Stimulated activated CD8-positive, alpha-beta memory T cell treated with anti-CD3 and anti-CD28 coated beads, Interleukin-2, amount 100 ng/mL, for 1 hour (primary cell): ENCODE data around the gene PCDHGA10.
"Not testable (repeated sequence)": the region's sequence is repeated elsewhere in the genome, so short reads cannot be mapped to it uniquely, and the experiment has no call there.

ENCODE experiments used
- DNase-seq, 2 donors: peaks; one replicate each; pipeline ENCODE4 v3.0.0-alpha.2; 2020; ENCODE audit warnings: low read depth in 2 of 2

Gene PCDHGA10

GRCh38 chr5:141392429-141393198 is 20.2 kb upstream of the PCDHGA10 start, which contains the start of gene PCDHGA8:
Gene PCDHGA8, plus strand, starts transcription at chr5:141392633. Its CDS starts 181 bp downstream, at chr5:141392814.
- no peak for DNase-seq

- DNase-seq, result no peak
Observed at GRCh38 chr5:141393267-141393666, 19.5 kb upstream of the PCDHGA10 start.

GRCh38 chr5:141394401-141395187 is 18.2 kb upstream of the PCDHGA10 start:
- DNase-seq, result not testable (repeated sequence)

- DNase-seq, result not testable (repeated sequence)
Observed at GRCh38 chr5:141397756-141398551, 14.8 kb upstream of the PCDHGA10 start, which contains the start of gene PCDHGB5. Gene PCDHGB5, plus strand, starts transcription at chr5:141397947. Its CDS starts 181 bp downstream, at chr5:141398128.

DNA sequence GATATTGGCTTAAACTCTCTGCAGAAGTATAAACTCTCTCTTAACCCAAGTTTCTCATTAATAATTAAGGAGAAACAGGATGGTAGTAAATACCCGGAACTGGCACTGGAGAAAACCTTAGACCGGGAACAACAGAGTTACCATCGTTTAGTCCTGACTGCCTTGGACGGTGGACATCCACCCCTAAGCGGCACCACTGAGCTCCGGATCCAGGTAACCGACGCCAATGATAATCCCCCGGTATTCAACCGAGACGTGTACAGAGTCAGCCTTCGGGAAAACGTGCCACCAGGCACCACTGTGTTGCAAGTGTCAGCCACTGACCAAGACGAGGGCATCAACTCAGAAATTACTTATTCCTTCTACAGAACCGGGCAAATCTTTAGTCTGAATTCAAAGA is 14.2 kb upstream of the PCDHGA10 start:
- no peak for DNase-seq

DNA sequence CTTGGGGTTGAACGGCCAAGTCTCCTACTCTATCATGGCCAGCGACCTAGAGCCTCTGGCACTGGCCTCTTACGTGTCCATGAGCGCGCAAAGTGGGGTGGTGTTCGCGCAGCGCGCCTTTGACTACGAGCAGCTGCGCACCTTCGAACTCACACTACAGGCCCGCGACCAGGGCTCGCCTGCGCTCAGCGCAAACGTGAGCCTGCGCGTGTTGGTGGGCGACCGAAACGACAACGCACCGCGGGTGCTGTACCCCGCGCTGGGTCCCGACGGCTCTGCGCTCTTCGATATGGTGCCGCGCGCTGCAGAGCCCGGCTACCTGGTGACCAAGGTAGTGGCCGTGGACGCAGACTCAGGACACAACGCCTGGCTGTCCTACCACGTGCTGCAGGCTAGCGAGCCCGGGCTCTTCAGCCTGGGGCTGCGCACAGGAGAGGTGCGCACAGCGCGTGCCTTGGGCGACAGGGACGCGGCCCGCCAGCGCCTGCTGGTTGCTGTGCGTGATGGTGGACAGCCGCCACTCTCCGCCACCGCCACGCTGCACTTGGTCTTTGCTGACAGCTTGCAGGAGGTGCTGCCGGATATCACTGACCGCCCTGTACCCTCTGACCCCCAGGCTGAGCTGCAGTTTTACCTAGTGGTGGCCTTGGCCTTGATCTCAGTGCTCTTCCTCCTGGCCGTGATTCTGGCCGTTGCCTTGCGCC is 13.1 kb upstream of the PCDHGA10 start:
- DNase-seq, result no peak

DNA sequence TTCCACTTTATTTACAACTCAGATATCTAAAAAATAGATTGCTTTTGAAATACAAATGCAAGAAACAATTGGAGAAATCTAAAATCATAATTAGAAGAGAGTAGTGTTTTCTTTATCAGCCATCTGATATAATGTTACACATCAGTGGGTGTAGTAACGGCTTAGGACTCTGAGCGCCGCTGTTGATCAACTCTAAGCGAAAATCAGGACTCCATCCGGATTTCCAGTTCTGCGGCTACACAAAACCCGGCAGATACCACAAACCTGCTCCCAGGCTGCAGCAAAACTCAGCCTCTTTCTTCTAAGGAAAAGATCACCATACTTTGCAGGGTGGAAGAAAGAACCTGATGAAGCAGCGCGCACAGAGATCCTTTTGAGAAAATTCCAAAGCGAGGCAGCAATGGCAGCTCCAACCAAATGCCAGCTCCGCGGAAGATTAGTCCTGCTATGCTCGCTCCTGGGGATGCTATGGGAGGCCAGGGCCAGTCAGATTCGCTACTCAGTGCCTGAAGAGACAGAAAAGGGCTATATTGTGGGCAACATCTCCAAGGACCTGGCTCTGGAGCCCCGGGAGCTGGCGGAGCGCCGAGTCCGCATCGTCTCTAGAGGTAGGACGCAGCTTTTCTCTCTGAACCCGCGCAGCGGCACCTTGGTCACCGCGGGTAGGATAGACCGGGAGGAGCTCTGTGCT is 10.1 kb upstream of the PCDHGA10 start, which contains the start of gene PCDHGA9:
Gene PCDHGA9, plus strand, starts transcription at position 226 of the 691 bp plus-strand sequence. Its CDS starts 175 bp downstream, at position 401.
- no peak for DNase-seq

GRCh38 chr5:141403387-141403786 is 9.4 kb upstream of the PCDHGA10 start:
- DNase-seq, result no peak

DNA sequence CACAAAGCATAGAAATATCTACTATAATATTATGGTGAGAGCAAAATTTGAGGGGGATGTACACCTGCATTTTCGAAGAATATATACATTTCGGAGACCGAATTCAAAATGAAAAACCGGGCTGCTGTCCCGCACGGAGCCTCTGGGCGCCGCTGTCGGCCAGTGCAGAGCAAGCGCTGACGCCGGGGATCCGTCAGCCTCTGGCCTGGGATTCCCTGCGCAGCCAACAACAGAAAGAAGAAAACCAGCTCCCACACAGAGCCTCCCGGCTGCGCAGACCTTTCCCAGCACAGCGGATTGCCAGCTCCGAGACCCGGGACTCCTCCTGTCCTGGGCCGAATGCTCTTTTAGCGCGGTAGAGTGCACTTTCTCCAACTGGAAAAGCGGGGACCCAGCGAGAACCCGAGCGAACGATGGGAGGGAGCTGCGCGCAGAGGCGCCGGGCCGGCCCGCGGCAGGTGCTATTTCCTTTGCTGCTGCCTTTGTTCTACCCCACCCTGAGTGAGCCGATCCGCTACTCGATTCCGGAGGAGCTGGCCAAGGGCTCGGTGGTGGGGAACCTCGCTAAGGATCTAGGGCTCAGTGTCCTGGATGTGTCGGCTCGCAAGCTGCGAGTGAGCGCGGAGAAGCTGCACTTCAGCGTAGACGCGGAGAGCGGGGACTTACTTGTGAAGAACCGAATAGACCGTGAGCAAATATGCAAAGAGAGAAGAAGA is 4.8 kb upstream of the PCDHGA10 start, which contains the start of gene PCDHGB6:
Gene PCDHGB6, plus strand, starts transcription at position 232 of the 716 bp plus-strand sequence. Its CDS starts 182 bp downstream, at position 414.
- DNase-seq, result not testable (repeated sequence)

- DNase-seq, result no peak
Observed at GRCh38 chr5:141409598-141410306, 3.0 kb upstream of the PCDHGA10 start.

- no peak for DNase-seq
Observed at GRCh38 chr5:141411575-141411974, 1.2 kb upstream of the PCDHGA10 start.

DNA sequence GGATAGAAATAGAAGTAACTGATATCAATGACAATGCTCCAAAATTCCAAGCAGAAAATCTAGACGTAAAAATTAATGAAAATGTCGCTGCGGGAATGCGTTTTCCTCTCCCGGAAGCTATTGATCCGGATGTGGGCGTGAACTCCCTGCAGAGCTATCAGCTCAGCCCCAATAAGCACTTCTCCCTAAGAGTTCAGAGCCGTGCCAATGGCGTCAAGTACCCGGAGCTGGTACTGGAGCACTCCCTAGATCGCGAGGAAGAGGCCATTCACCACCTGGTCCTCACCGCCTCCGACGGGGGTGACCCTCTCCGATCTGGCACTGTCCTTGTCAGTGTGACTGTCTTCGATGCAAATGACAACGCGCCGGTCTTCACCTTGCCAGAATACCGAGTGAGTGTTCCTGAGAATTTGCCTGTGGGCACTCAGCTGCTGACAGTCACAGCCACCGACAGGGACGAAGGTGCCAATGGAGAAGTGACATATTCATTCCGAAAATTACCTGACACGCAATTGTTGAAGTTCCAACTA is 818 bp downstream of the PCDHGA10 start:
- no peak for DNase-seq

GRCh38 chr5:141414548-141415274 is 1.9 kb downstream of the PCDHGA10 start:
- DNase-seq, result not testable (repeated sequence)

- DNase-seq, result not testable (repeated sequence)
Observed at GRCh38 chr5:141415275-141415618, 2.5 kb downstream of the PCDHGA10 start.

- DNase-seq, result not testable (repeated sequence)
Observed at GRCh38 chr5:141417494-141418172, 4.8 kb downstream of the PCDHGA10 start, which contains the start of gene PCDHGB7. Gene PCDHGB7, plus strand, starts transcription at chr5:141417677. Its CDS starts 183 bp downstream, at chr5:141417860.

DNA sequence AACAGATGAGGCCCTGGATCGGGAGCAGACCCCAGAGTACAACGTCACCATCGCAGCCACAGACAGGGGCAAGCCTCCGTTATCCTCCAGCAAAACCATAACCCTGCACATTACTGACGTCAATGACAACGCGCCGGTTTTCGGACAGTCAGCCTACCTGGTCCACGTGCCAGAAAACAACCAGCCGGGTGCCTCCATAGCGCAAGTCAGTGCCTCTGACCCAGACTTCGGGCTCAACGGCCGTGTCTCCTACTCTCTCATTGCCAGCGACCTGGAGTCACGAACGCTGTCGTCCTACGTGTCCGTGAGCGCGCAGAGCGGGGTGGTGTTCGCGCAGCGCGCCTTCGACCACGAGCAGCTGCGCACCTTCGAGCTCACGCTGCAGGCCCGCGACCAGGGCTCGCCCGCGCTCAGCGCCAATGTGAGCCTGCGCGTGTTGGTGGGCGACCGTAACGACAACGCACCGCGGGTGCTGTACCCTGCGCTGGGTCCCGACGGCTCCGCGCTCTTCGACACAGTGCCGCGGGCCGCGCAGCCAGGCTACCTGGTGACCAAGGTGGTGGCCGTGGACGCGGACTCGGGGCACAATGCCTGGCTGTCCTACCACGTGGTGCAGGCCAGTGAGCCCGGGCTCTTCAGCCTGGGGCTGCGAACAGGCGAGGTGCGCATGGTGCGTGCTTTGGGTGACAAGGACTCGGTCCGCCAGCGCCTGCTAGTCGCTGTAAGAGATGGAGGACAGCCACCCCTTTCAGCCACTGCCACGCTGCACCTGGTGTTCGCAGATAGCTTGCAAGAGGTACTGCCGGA is 6.5 kb downstream of the PCDHGA10 start:
- DNase-seq, result no peak
